Thoracic aorta (tissue), 2 donors: ENCODE data around the gene KLRC4. TPM values are rescaled to one million over a fixed set of nuclear protein-coding genes. Genes with fewer than 3 reads are reported as not detected.
"Not testable (repeated sequence)": the region's sequence is repeated elsewhere in the genome, so short reads cannot be mapped to it uniquely, and the experiment has no call there.

Source experiments
- ATAC-seq: fragments of 150-250 bp; one replicate; pipeline ENCODE4 v1.8.0; 2017; ENCODE audit warnings: low read depth; ENCODE audit not compliant: insufficient number of reproducible peaks, low FRiP score
- DNase-seq: peaks from one replicate; pipeline ENCODE4 v3.0.0-alpha.2; 2020; ENCODE audit warnings: low spot score
- H3K27ac ChIP-seq, 2 donors: fragments of 200-600 bp; sonication (generic); 1 replicate in 1 of 2; 2 replicates in 1 of 2; pipeline ENCODE4 v1.5.1; 2016; ENCODE audit warnings: mild to moderate bottlenecking in 2 of 2, moderate library complexity in 2 of 2
- H3K27me3 ChIP-seq: fragments of 200-600 bp; sonication (generic); replicated peaks from 2 replicates; pipeline ENCODE4 v1.6.0; 2016; ENCODE audit warnings: mild to moderate bottlenecking; ENCODE audit not compliant: insufficient read depth
- H3K36me3 ChIP-seq: fragments of 200-600 bp; sonication (generic); one replicate; pipeline ENCODE4 v1.5.1; 2016
- H3K4me1 ChIP-seq, 2 donors: fragments of 200-600 bp; sonication (generic); 1 replicate in 1 of 2; 2 replicates in 1 of 2; pipeline versions ENCODE4 v1.5.1 to v1.6.0; 2016; ENCODE audit warnings: low read depth in 2 of 2, mild to moderate bottlenecking in 1 of 2; ENCODE audit not compliant: control insufficient read depth in 1 of 2
- H3K4me3 ChIP-seq: fragments of 200-600 bp; sonication (generic); 2 replicates; pipeline ENCODE4 v1.5.1; 2016; ENCODE audit warnings: mild to moderate bottlenecking
- H3K9me3 ChIP-seq: fragments of 200-600 bp; sonication (generic); 2 replicates; pipeline ENCODE4 v1.5.1; 2016
- CTCF ChIP-seq: fragments of 200-600 bp; sonication (generic); IDR thresholded peaks from one replicate; pipeline ENCODE4 v1.5.1; 2019; ENCODE audit warnings: antibody characterized with exemption
- total RNA-seq, 2 donors: library from RNA; depleted of rRNA; stranded (reverse); fragments of >200 nt; gene quantifications; one replicate each; pipeline versions ENCODE4 v1.1.0 to v1.2.3, GENCODE V29; 2016

KLRC4 gene
- total RNA-seq, 2 donors from 2014 or later = 0.54 to 4.2 TPM

- H3K27ac ChIP-seq = no peak overlapping the region
- no peaks in the 10 kb centered on the region for H3K27me3 ChIP-seq
- no peak overlapping the region for H3K4me3 ChIP-seq
- H3K4me1 ChIP-seq = peaks cover 11 to 14% of the 10 kb centered on the region in 2 donors
- no peaks in the 10 kb centered on the region for H3K9me3 ChIP-seq
- DNase-seq (no peak), ATAC-seq (no peak)
- TF ChIP-seq CTCF = no peak
- H3K36me3 ChIP-seq = no peaks in the 10 kb centered on the region
Observed at GRCh38 chr12:10369557-10370415, 39.8 kb downstream of the KLRC4 start.

- no peak for DNase-seq
- H3K4me1 ChIP-seq = peaks cover 11 to 19% of the 10 kb centered on the region in 2 donors
- TF ChIP-seq CTCF = no peak
- H3K27me3 ChIP-seq = no peaks in the 10 kb centered on the region
- no peak overlapping the region for H3K4me3 ChIP-seq
- no peak overlapping the region for H3K27ac ChIP-seq
- no peaks in the 10 kb centered on the region for H3K36me3 ChIP-seq
- no peak for ATAC-seq
- H3K9me3 ChIP-seq = no peaks in the 10 kb centered on the region
Observed at GRCh38 chr12:10368206-10369171, 41.1 kb downstream of the KLRC4 start.

GRCh38 chr12:10367714-10368113 lies 41.8 kb downstream of the KLRC4 start:
- H3K36me3 ChIP-seq, H3K27ac ChIP-seq, H3K9me3 ChIP-seq, H3K4me3 ChIP-seq, DNase-seq, H3K27me3 ChIP-seq, ATAC-seq: not testable (repeated sequence)
- H3K4me1 ChIP-seq = peaks cover 11 to 27% of the 10 kb centered on the region in 2 donors

- Histone ChIP-seq H3K27ac (peak overlapping the region; percentile 86 to 87), H3K27me3 (no peaks in the 10 kb centered on the region), H3K36me3 (no peaks in the 10 kb centered on the region), H3K4me3 (no peak overlapping the region), H3K4me1 (peaks cover 11 to 36% of the 10 kb centered on the region in 2 donors), H3K9me3 (no peaks in the 10 kb centered on the region)
- ATAC-seq (no peak), DNase-seq (no peak)
- TF ChIP-seq CTCF = peak; percentile 22
Observed at GRCh38 chr12:10366875-10367274, 42.7 kb downstream of the KLRC4 start.

GRCh38 chr12:10365696-10366405 lies 43.7 kb downstream of the KLRC4 start:
- no peak for TF ChIP-seq CTCF
- H3K27me3 ChIP-seq = no peaks in the 10 kb centered on the region
- H3K36me3 ChIP-seq = no peaks in the 10 kb centered on the region
- peak overlapping the region; percentile 88 for H3K4me3 ChIP-seq
- H3K9me3 ChIP-seq = no peaks in the 10 kb centered on the region
- ATAC-seq (no peak), DNase-seq (no peak)
- peaks cover 11 to 46% of the 10 kb centered on the region in 2 donors for H3K4me1 ChIP-seq
- H3K27ac ChIP-seq = peak overlapping the region; percentile 86 to 87
